AG09309 (cell line): ENCODE measurements around the gene CMTM4.
"Not testable (repeated sequence)": the region's sequence is repeated elsewhere in the genome, so short reads cannot be mapped to it uniquely, and the experiment has no call there.

ENCODE experiments used
- DNase-seq: peaks from one replicate; pipeline ENCODE4 v3.0.0-alpha.2; 2010; ENCODE audit warnings: low read depth
- H3K4me3 ChIP-seq: 2 replicates; pipeline ENCODE4 v1.5.1; 2011; ENCODE audit warnings: mild to moderate bottlenecking, low read depth, low read length, moderate library complexity; ENCODE audit not compliant: control insufficient read depth
- CTCF ChIP-seq: IDR thresholded peaks from 2 replicates; pipeline ENCODE4 v1.5.1; 2011; ENCODE audit warnings: mild to moderate bottlenecking, low read depth, low read length, inconsistent platforms; ENCODE audit not compliant: insufficient read depth, control insufficient read depth; ENCODE audit errors: missing control alignments

The CMTM4 gene

GRCh38 chr16:66617010-66617434, 79.5 kb downstream of the CMTM4 start:
- H3K4me3 ChIP-seq, result no peak overlapping the region
- no peak for DNase-seq
- TF ChIP-seq CTCF, result no peak

- DNase-seq, result no peak
- no peak overlapping the region for H3K4me3 ChIP-seq
- TF ChIP-seq CTCF, result no peak
Measured at GRCh38 chr16:66616592-66616991, 80.0 kb downstream of the CMTM4 start.

DNA sequence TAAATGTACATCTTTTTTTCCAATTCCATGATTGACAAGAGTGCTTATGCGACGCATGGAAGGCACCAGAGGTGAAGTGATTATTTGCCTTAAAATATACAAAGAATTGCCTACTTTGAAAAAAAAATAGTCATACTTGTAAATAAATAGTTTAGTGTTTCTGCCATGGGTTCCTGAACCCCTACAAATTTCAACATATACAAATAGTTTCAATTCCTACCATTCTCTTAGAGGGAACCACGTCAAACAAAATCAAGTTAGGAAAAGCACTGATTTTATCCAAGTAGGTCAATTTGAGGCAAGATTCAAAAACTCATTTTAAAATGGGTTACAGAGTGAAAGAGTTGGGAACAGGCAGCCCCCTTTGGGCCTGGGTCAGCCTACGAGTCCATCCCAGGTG, 80.4 kb downstream of the CMTM4 start:
- TF ChIP-seq CTCF, result no peak
- no peak overlapping the region for H3K4me3 ChIP-seq
- no peak for DNase-seq

DNA sequence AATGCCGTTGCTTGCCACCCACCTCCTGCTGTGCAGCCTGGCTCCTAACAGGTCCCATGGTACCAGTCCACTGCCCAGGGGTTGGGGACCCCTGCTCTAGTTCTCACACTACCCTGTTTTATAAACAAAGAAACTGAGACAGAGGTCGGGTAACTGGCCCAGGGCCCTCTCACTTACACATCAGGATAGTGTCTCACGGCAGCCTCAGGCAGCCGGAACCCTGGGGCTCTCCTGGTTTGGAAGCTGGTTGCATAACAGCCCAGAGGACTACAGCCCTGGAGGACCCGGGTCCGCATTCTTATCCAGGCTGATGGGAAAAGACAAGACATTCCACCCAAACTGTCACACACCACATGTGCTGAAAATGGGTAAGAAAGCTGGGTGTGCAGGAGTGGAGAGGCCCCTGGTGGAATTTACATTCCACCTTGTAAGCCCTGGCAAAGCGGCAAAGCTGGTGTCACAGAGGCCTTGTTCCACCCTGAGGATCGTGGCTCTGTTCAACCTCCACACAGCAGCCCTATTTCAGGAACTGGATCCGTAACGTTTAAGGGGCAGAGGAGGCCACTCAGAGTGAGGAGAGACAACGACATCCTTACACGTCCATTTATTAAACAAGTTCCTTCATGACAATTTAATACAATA, 82.3 kb downstream of the CMTM4 start:
- no peak overlapping the region for H3K4me3 ChIP-seq
- TF ChIP-seq CTCF, result no peak
- DNase-seq, result no peak

GRCh38 chr16:66612422-66612821, 84.1 kb downstream of the CMTM4 start:
- no peak for TF ChIP-seq CTCF
- DNase-seq, result no peak
- H3K4me3 ChIP-seq, result no peak overlapping the region

- H3K4me3 ChIP-seq, DNase-seq: not testable (repeated sequence)
Measured at GRCh38 chr16:66611911-66612310, 84.6 kb downstream of the CMTM4 start.

- DNase-seq, result no peak
- TF ChIP-seq CTCF, result no peak
- H3K4me3 ChIP-seq, result no peak overlapping the region
Measured at GRCh38 chr16:66610111-66610820, 86.3 kb downstream of the CMTM4 start.
